ENCODE data around the gene IVNS1ABP. TPM values are rescaled to one million over a fixed set of nuclear protein-coding genes. Genes with fewer than 3 reads are reported as not detected.
"Not testable (repeated sequence)": the region's sequence is repeated elsewhere in the genome, so short reads cannot be mapped to it uniquely, and the experiment has no call there.

The IVNS1ABP gene
- 63.7 and 98.2 TPM in 2 replicates for total RNA-seq (ENCODE audit: low replicate concordance)
- long read RNA-seq, full-length matches to known transcripts = 152 of 194 reads
- long read RNA-seq, partial matches to known transcripts = 31 of 194 reads
- long read RNA-seq, other reads (novel, unspliced or antisense) = 11 of 194 reads

DNA sequence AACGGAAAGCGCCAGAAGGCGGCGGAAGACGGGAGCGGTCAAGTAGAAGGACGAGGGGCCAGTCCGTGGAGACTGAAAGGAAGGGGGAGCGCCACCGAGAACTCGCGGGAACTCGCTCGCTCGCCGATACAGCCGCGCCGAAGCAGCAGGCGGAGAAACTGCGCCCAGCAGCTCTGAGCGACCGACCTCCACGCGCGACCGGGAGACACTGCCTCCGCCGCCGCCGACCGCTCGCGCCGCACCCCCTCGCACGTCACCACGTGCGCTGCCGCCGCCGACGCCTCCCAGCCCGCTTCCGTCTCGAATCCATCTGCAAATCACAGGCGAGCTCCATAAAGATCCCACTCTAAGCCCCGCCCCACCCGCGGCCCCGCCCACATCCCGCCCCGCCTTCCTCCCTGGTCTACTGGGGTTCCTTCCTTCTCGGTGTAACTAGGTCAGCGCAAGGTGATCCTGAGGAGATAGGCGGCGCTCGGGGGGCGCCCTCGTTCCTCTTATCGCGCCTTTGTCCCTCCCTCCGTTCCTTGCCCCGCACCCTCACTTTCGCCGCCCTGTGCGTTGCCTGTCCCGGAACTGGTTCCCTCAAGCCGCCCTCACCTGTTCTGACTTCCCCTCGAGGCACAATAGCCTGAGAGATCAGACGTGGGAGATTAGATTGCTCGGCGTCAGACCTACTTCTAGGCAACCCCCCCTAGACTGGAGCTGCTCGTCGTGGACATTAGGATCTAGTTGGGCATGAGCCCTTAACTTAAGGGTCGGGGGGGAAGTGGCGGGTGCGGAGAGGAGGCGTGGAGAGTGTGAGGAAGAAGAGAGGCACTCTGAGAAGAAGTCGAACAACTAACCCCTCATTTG lies at the start of gene IVNS1ABP:
Gene IVNS1ABP (minus strand): TSS at position 210 of the 852 bp plus-strand sequence. CDS start 7,750 bp downstream, outside the sequence.
- peak within 1 kb of the TSS; percentile 91 for H3K4me3 Mint-ChIP-seq
- peak; percentile 92 for DNase-seq (ENCODE audit: extremely low spot score, unreplicated experiment)
- H3K27me3 Mint-ChIP-seq = no peaks in the 10 kb centered on the region
- H3K36me3 Mint-ChIP-seq = peaks cover 4% of the 10 kb centered on the region
- TF ChIP-seq, protein P1, sequence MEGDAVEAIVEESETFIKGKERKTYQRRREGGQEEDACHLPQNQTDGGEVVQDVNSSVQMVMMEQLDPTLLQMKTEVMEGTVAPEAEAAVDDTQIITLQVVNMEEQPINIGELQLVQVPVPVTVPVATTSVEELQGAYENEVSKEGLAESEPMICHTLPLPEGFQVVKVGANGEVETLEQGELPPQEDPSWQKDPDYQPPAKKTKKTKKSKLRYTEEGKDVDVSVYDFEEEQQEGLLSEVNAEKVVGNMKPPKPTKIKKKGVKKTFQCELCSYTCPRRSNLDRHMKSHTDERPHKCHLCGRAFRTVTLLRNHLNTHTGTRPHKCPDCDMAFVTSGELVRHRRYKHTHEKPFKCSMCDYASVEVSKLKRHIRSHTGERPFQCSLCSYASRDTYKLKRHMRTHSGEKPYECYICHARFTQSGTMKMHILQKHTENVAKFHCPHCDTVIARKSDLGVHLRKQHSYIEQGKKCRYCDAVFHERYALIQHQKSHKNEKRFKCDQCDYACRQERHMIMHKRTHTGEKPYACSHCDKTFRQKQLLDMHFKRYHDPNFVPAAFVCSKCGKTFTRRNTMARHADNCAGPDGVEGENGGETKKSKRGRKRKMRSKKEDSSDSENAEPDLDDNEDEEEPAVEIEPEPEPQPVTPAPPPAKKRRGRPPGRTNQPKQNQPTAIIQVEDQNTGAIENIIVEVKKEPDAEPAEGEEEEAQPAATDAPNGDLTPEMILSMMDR (conservative IDR thresholded peaks at IDR 0.05) = no peak
- H3K27ac Mint-ChIP-seq = peak within 1 kb of the TSS; percentile 99
- peaks cover 37% of the 10 kb centered on the region for H3K4me1 Mint-ChIP-seq (ENCODE audit: unreplicated experiment)
- no peaks in the 10 kb centered on the region for H3K9me3 Mint-ChIP-seq

DNA sequence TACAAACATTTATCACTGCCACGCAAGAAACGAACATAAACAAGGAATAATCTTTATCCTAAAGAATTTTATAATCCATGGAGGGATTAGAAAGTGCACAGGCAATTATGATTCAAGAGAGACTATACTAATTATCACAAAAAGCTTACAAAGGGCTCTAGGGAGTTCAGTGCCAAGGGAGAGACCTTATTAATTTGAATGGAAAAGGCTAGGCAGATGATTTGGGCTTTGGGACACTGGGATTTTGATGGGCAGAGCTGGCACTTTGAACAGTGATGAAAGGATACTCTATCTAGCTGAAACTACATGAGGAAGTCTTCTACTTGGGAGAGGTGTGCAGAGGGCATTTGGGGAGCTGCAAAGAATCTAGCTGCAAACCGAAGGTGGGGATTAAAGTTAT lies 48.9 kb upstream of the IVNS1ABP start:
- peak overlapping the region; percentile 9 for H3K27ac Mint-ChIP-seq
- TF ChIP-seq, protein P1 (conservative IDR thresholded peaks at IDR 0.05) = no peak

DNA sequence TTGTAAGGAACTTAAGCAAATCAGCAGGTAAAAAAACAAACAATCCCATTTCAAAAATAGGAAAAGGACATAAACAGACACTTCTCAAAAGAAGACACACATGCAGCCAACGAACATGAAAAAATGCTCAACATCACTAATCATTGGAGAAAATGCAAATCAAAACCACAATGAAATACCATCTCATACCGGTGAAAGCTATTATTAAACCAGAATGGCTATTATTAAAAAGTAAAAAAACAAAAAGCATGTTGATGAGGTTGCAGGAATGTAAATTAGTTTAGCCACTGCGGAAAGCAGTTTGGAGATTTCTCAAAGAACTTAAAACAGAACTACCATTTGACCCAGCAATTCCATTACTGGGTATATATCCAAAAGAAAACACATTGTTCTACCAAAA lies 47.5 kb upstream of the IVNS1ABP start:
- not testable (repeated sequence) for H3K27ac Mint-ChIP-seq; H3K9me3 Mint-ChIP-seq; H3K4me1 Mint-ChIP-seq (ENCODE audit: unreplicated experiment); DNase-seq (ENCODE audit: extremely low spot score, unreplicated experiment); H3K27me3 Mint-ChIP-seq; H3K4me3 Mint-ChIP-seq; H3K36me3 Mint-ChIP-seq

More for the DNA sequence above, 48.9 kb upstream of the IVNS1ABP start:
- no peaks in the 10 kb centered on the region for H3K27me3 Mint-ChIP-seq
- no peak for DNase-seq (ENCODE audit: extremely low spot score, unreplicated experiment)
- no peaks in the 10 kb centered on the region for H3K9me3 Mint-ChIP-seq
- no peak overlapping the region for H3K4me3 Mint-ChIP-seq
- H3K36me3 Mint-ChIP-seq = no peaks in the 10 kb centered on the region
- H3K4me1 Mint-ChIP-seq (ENCODE audit: unreplicated experiment) = peaks cover 4% of the 10 kb centered on the region

DNA sequence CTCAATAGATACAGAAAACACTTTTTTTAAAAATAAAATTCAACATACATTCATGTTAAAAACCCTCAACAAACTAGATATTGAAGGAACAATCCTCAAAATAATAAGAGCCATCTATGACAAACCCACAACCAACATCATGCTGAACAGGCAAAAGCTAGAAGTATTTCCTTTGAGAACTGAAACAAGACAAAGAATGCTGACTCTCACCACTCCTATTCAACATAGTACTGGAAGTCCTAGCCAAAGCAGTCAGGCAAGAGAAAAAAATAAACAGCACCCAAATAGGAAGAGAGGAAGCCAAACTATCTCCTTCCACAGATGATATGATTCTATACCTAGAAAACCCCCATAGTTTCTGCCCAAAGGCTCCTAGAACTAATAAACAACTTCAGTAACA lies 46.2 kb upstream of the IVNS1ABP start:
- Mint-ChIP-seq H3K4me1 (ENCODE audit: unreplicated experiment) (peaks cover 4% of the 10 kb centered on the region), H3K36me3 (no peaks in the 10 kb centered on the region), H3K4me3 (no peak overlapping the region), H3K27me3 (no peaks in the 10 kb centered on the region), H3K27ac (peak overlapping the region; percentile 17), H3K9me3 (no peaks in the 10 kb centered on the region)
- no peak for DNase-seq (ENCODE audit: extremely low spot score, unreplicated experiment)
- TF ChIP-seq, protein P1 (conservative IDR thresholded peaks at IDR 0.05) = no peak

DNA sequence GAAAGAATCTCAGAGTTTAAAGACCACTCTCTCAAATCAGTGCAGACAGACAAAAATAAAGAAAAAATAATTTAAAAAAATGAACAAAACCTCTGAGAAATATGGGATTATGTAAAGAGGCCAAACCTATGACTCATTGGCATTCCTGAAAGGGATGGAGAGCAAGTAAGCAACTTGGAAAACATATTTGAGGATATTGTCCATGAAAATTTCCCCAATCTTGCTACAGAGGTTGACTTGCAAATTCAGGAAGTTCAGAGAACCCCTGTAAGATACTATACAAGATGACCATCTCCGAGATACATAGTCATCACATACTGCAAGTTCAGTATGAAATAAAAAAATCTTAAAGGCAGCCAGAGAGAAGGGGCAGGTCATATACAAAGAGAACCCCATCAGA lies 43.7 kb upstream of the IVNS1ABP start:
- DNase-seq (ENCODE audit: extremely low spot score, unreplicated experiment) = no peak
- H3K4me1 Mint-ChIP-seq (ENCODE audit: unreplicated experiment) = no peaks in the 10 kb centered on the region
- H3K36me3 Mint-ChIP-seq = no peaks in the 10 kb centered on the region
- H3K4me3 Mint-ChIP-seq = no peak overlapping the region
- TF ChIP-seq, protein P1 (conservative IDR thresholded peaks at IDR 0.05) = no peak
- no peak overlapping the region for H3K27ac Mint-ChIP-seq
- no peaks in the 10 kb centered on the region for H3K9me3 Mint-ChIP-seq
- H3K27me3 Mint-ChIP-seq = no peaks in the 10 kb centered on the region

DNA sequence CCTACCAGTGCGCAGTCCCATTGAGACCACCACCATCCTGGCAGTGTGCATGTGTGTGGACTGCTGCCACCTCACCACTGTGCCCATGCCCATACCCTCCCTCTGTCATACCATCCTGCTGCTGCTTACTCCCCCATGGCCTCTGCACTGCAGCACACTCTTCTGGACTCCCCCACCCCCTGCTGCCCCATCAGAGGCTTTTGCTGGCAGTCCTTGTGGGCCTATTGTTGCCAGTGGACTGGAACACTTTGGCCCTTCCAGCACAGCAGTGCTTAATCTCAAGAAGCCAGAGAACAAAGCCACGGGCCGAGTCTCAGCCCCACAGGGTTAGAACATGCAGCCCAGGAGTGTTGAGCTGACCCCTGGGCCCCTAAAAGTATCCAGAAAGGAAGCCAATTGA lies 41.9 kb upstream of the IVNS1ABP start:
- H3K4me1 Mint-ChIP-seq (ENCODE audit: unreplicated experiment) = no peaks in the 10 kb centered on the region
- TF ChIP-seq, protein P1 (conservative IDR thresholded peaks at IDR 0.05) = no peak
- H3K27ac Mint-ChIP-seq = no peak overlapping the region
- DNase-seq (ENCODE audit: extremely low spot score, unreplicated experiment) = no peak
- H3K4me3 Mint-ChIP-seq = no peak overlapping the region
- H3K9me3 Mint-ChIP-seq = no peaks in the 10 kb centered on the region
- H3K27me3 Mint-ChIP-seq = no peaks in the 10 kb centered on the region
- no peaks in the 10 kb centered on the region for H3K36me3 Mint-ChIP-seq
